Fibroblast of mammary gland (primary cell): ENCODE results near the gene RABL2A.
"Not testable (repeated sequence)": the region's sequence is repeated elsewhere in the genome, so short reads cannot be mapped to it uniquely, and the experiment has no call there.

ENCODE experiments used
- DNase-seq: peaks from one replicate; pipeline ENCODE4 v3.0.0-alpha.2; 2010; ENCODE audit warnings: low read depth
- H3K4me3 ChIP-seq: 2 replicates; pipeline ENCODE4 v1.5.1; 2011; ENCODE audit warnings: low read depth, mild to moderate bottlenecking, low read length, moderate library complexity; ENCODE audit not compliant: control insufficient read depth
- TF ChIP-seq, protein P1 (sequence below): conservative IDR thresholded peaks from 2 replicates; pipeline ENCODE4 v1.5.1; 2011; ENCODE audit warnings: low read depth, low read length, inconsistent platforms; ENCODE audit not compliant: control insufficient read depth, insufficient read depth

Gene RABL2A

DNA sequence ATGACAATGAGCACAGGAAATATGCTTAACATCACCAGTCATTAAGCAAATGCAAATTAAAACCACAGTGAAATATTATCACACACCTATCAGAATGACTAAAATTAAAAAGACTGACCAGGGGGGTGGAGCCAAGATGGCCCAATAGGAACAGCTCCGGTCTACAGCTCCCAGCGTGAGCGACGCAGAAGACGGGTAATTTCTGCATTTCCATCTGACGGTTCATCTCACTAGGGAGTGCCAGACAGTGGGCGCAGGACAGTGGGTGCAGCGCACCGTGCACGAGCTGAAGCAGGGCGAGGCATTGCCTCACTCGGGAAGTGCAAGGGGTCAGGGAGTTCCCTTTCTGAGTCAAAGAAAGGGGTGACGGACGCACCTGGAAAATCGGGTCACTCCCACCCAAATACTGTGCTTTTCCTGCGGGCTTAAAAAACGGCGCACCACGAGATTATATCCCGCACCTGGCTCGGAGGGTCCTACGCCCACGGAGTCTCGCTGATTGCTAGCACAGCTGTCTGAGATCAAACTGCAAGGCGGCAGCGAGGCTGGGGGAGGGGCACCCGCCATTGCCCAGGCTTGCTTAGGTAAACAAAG lies 29.1 kb downstream of the RABL2A start:
- not testable (repeated sequence) for DNase-seq, H3K4me3 ChIP-seq

DNA sequence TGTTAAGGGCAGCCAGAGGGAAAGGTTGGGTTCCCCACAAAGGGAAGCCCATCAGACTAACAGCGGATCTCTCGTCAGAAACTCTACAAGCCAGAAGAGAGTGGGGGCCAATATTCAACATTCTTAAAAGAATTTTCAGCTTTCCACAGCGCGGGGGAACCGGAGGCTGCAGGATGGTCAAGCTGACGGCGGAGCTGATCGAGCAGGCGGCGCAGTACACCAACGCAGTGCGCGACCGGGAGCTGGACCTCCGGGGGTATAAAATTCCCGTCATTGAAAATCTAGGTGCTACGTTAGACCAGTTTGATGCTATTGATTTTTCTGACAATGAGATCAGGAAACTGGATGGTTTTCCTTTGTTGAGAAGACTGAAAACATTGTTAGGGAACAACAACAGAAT lies 30.7 kb downstream of the RABL2A start:
- DNase-seq, H3K4me3 ChIP-seq: not testable (repeated sequence)

DNA sequence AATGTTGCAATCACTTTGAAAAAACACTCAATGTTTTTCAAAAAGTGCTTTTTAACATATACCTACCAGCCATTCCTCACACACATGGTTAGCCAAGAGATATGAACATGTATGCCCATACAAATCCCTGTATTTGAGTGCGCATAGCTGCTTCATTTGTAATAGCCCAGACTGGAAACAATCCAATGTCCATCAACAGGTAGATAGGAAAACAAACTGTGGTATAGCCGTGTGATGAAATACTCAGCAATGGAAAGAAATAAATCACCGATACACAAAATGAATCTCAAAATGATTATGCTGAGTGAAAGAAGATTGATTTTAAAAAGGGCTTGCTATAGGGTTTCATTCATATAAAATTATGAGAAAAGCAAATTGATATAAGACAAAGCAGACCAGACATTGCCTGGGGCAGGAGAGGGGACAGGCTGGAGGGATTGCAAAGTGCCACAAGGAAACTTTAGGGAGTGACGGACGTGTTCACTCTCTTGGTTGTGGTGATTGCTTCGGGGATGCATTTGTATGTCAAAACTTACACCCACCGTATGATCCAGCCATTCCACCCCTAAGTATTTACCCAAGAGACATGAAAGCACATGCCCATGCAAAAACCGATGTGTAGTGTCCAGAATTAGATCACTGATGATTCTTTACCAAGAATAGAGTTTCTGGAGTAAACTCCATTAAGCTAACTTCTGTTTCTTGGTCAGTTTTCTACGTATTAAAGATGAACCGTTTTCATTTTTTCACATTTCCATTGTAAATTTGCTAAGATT lies 36.4 kb downstream of the RABL2A start:
- DNase-seq, H3K4me3 ChIP-seq: not testable (repeated sequence)

DNA sequence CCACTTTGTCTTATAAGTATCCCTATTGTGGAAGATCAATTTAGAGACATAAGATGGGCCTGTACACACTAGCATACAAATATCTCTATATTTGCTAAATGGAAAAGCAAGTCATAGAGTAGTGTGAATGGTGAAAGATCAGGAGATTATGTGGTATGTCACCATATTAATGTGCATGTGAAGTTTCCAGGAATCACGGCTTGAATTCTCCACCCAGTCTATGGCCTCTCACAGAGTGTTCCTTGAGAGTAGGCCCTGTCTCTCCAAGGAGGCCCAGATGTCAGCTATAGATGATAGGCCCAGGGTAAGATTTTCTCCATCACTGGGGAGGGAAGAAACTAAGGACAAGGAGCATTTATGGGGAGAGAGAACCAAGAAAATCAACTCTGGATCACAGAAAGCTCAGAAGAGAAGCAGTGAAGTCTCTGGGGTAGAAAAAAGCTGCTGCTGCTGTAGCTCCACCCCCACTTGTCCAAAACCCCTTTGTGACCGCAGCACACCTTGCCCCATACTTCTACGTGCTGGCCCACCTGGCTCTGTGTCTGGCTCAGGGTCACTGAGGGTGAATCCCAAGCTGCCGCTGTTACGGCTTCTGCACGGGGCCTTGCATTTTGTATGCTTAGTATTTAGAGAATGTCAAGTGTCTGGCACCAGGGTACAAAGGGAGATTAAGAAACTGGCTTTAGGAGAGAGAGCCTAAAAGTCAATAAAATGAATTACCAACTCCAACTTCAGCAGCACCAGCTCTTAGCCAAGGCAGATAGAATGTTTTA lies 37.9 kb downstream of the RABL2A start:
- not testable (repeated sequence) for DNase-seq, H3K4me3 ChIP-seq

DNA sequence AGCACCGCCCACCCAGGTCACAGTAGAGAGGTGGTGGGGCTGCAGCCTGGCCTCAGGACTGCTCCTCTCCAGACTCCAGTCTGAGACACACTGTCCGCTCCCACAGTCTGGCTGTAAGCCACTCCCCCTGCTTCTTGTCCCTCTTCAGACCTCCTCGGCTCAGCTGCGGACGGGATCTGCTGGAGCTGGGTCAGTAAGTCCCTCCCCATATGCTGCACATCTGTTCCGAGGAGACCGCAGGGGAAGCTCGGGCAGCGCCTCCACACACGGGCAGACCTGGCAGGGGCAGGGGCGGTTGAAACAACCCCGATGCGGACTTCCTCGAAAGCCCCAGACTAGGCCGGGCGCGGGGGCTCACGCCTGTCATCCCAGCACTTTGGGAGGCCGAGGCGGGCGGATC lies 41.9 kb downstream of the RABL2A start:
- DNase-seq, H3K4me3 ChIP-seq: not testable (repeated sequence)

- no peak for DNase-seq
- TF ChIP-seq, protein P1, sequence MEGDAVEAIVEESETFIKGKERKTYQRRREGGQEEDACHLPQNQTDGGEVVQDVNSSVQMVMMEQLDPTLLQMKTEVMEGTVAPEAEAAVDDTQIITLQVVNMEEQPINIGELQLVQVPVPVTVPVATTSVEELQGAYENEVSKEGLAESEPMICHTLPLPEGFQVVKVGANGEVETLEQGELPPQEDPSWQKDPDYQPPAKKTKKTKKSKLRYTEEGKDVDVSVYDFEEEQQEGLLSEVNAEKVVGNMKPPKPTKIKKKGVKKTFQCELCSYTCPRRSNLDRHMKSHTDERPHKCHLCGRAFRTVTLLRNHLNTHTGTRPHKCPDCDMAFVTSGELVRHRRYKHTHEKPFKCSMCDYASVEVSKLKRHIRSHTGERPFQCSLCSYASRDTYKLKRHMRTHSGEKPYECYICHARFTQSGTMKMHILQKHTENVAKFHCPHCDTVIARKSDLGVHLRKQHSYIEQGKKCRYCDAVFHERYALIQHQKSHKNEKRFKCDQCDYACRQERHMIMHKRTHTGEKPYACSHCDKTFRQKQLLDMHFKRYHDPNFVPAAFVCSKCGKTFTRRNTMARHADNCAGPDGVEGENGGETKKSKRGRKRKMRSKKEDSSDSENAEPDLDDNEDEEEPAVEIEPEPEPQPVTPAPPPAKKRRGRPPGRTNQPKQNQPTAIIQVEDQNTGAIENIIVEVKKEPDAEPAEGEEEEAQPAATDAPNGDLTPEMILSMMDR, result no peak
- no peak overlapping the region for H3K4me3 ChIP-seq
Observed at GRCh38 chr2:113672326-113672932, 45.4 kb downstream of the RABL2A start.

GRCh38 chr2:113675875-113676274 lies 48.8 kb downstream of the RABL2A start:
- H3K4me3 ChIP-seq, result no peak overlapping the region
- DNase-seq, result no peak
- TF ChIP-seq, protein P1, result no peak

GRCh38 chr2:113676623-113677266 lies 49.7 kb downstream of the RABL2A start:
- TF ChIP-seq, protein P1, result no peak
- DNase-seq, result no peak
- H3K4me3 ChIP-seq, result no peak overlapping the region

GRCh38 chr2:113677330-113677729 lies 50.3 kb downstream of the RABL2A start:
- no peak overlapping the region for H3K4me3 ChIP-seq
- TF ChIP-seq, protein P1, result no peak
- no peak for DNase-seq
